DMS114 treated with DMSO at 0.1 percent for 48 hours (cell line): ENCODE measurements around the gene TRABD2A.
A peak's percentile ranks its signal among the peaks of the same experiment; 100 is the strongest.
"Not testable (repeated sequence)": the region's sequence is repeated elsewhere in the genome, so short reads cannot be mapped to it uniquely, and the experiment has no call there.

Source experiments
- DNase-seq: peaks from one replicate; lab custom pipeline; 2025; ENCODE audit not compliant: unreplicated experiment; lab: John Stamatoyannopoulos, UW

Gene TRABD2A

GRCh38 chr2:84880645-84881521 is at the start of gene TRABD2A:
Gene TRABD2A (minus strand): TSS chr2:84881084. CDS start chr2:84881039, 45 bp downstream.
- DNase-seq, result peak; percentile 36

GRCh38 chr2:84927275-84927627 is 46.4 kb upstream of the TRABD2A start:
- DNase-seq, result no peak

GRCh38 chr2:84925724-84926376 is 45.0 kb upstream of the TRABD2A start:
- DNase-seq, result peak; percentile 75

GRCh38 chr2:84925336-84925723 is 44.4 kb upstream of the TRABD2A start:
- no peak for DNase-seq

- no peak for DNase-seq
Measured at GRCh38 chr2:84924173-84925106, 43.6 kb upstream of the TRABD2A start.

GRCh38 chr2:84923009-84923408 is 42.1 kb upstream of the TRABD2A start:
- no peak for DNase-seq

- no peak for DNase-seq
Measured at GRCh38 chr2:84919885-84920580, 39.1 kb upstream of the TRABD2A start.

GRCh38 chr2:84918430-84918829 is 37.5 kb upstream of the TRABD2A start:
- no peak for DNase-seq

GRCh38 chr2:84917821-84918220 is 36.9 kb upstream of the TRABD2A start:
- not testable (repeated sequence) for DNase-seq

- DNase-seq, result not testable (repeated sequence)
Measured at GRCh38 chr2:84915675-84916074, 34.8 kb upstream of the TRABD2A start.

GRCh38 chr2:84914334-84914733 is 33.5 kb upstream of the TRABD2A start:
- no peak for DNase-seq

- no peak for DNase-seq
Measured at GRCh38 chr2:84912984-84913383, 32.1 kb upstream of the TRABD2A start.

- no peak for DNase-seq
Measured at GRCh38 chr2:84911135-84911678, 30.3 kb upstream of the TRABD2A start.

GRCh38 chr2:84908948-84909713 is 28.2 kb upstream of the TRABD2A start:
- no peak for DNase-seq

- peak; percentile 54 for DNase-seq
Measured at GRCh38 chr2:84906900-84907714, 26.2 kb upstream of the TRABD2A start.

GRCh38 chr2:84906108-84906899 is 25.4 kb upstream of the TRABD2A start:
- DNase-seq, result no peak

- peak; percentile 67 for DNase-seq
Measured at GRCh38 chr2:84905181-84906107, 24.6 kb upstream of the TRABD2A start, which contains the start of gene TMSB10. Gene TMSB10 (plus strand): TSS chr2:84905656.
